Hematopoietic multipotent progenitor cell (in vitro differentiated cells): ENCODE measurements around the gene CPE. TPM values are rescaled to one million over a fixed set of nuclear protein-coding genes. Genes with fewer than 3 reads are reported as not detected.
"Not testable (repeated sequence)": the region's sequence is repeated elsewhere in the genome, so short reads cannot be mapped to it uniquely, and the experiment has no call there.

ENCODE experiments used
- DNase-seq, 3 donors: peaks; one replicate each; pipeline ENCODE4 v3.0.0-alpha.2; 2011 to 2015; ENCODE audit warnings: low read depth in 2 of 3, low spot score in 2 of 3
- total RNA-seq: library from RNA; depleted of rRNA; stranded (reverse); fragments of >200 nt; gene quantifications from one replicate; pipeline ENCODE4 v1.2.3, GENCODE V29; 2012

CPE gene
- under 0.01 TPM for total RNA-seq

DNA sequence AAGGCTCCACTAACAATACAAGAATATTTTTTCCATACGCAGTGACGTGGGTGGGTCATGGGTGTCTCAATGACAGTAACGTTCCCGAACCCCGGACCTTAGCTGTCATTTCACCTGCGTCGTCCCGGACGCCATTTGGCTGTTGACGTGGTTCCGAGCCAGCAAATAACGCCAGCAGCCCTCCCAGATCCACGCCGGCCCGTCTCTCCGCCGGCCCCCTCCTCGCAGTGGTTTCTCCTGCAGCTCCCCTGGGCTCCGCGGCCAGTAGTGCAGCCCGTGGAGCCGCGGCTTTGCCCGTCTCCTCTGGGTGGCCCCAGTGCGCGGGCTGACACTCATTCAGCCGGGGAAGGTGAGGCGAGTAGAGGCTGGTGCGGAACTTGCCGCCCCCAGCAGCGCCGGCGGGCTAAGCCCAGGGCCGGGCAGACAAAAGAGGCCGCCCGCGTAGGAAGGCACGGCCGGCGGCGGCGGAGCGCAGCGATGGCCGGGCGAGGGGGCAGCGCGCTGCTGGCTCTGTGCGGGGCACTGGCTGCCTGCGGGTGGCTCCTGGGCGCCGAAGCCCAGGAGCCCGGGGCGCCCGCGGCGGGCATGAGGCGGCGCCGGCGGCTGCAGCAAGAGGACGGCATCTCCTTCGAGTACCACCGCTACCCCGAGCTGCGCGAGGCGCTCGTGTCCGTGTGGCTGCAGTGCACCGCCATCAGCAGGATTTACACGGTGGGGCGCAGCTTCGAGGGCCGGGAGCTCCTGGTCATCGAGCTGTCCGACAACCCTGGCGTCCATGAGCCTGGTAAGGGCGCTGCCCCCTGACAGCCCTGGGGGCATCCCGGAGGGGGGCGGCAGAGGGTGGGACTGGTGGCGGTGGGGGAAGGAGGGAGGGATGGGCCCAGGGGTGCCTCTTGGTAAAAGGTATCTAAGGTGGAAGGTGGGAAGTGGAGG lies at the start of gene CPE:
Gene CPE (plus strand): TSS at position 264 of the 933 bp plus-strand sequence. CDS start 214 bp downstream, at position 478.
- DNase-seq = peak; percentile 9 to 90 (median 84)

DNA sequence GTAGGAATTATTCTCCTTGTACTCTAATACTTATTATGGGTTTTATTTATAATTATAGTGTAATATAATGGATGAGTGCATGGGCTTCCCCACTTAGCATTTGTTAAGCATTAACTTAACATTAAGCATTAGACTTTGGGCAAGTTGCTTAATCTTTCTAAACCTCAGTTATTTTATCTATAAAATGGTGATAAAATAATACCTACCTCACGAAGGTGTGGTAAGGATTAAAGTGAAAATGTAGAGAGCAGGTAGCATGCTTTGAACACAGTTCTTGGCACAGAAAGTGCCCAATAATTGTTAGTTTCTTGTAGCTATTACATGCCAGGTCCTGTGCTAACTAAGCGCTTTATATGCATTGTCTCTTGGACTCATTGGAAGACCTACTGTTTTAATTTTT lies 48.7 kb upstream of the CPE start:
- no peak for DNase-seq

- DNase-seq = no peak
Observed at GRCh38 chr4:165330666-165331065, 48.1 kb upstream of the CPE start.

DNA sequence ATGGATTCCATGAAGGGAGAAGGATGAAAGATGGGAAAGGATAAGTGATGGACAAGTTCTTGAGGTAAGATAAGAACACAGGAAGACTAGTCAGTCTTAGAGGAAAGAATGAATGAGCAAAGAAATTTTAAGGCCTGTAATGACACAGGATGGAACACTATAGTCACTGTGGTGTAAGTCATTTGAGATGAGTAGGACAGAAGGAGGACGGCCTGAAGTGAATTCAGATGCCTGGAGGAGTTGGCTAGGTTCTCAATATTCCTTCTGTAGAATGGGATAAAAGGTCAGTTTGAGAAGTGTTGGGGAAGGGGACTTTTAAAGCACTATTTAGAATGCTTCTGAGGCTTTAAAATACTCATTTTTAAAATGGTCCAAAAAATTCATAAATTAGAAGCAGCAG lies 47.4 kb upstream of the CPE start:
- DNase-seq = no peak

DNA sequence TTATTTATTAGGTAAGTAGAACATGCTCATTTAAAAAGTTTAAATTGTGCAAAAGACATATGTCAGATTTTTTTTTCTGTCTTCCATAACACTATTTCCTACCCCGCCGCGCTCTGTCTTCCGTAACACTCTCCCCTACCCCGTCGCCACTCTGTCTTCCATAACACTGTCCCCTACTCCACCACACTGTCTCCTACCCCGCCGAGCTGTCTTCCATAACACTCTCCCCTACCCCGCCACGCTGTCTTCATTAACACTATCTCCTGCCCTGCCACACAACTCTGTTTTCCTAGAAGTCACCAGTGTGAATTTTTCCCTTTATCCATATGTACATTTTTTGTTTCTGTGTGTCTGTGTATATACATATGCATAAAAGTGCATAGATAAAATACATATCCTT lies 47.0 kb upstream of the CPE start:
- no peak for DNase-seq

DNA sequence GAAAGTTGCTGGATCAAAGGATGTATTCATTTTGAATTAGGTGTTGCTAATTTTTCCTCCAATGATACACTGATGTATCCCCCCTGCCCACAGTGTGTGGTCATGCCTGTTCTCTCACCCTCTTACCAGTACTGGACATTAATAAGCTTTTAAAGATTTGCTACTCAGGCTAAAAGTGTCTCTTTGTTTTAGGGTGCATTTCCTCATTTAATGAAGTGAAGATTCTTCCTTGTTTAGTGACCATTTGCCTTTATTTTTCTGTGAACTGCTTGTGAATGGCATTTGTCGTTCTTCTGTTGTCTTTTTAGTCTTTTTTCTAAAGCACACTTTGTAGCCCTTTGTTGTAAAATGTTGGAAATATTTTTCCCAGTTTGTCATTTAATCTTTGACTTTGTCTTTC lies 46.3 kb upstream of the CPE start:
- no peak for DNase-seq

DNA sequence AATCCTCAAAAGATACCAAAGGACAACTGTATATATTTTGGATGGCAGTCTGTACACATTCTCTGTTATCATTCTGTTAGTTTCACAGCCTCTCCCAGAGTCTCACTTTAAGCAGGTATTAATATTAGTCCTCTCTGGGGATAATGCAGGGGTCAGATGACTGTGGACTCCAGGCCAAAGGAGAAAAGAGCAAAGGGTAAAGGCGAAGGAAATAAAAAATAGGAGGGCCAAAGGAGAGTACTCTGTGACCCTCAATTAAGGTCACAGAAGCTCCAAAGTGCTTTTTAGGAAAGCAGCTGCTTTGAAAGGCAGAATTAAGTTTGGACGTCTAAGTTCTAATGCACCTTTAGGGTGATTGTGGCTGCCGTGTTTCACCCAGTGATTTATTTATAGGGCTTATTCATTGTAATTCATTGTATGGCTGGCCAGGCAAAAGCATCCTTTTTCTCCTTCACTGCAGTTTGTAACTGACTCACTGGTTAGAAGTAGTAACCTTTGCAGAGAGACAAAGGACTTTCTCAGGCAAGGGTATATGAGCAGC lies 43.6 kb upstream of the CPE start:
- no peak for DNase-seq

DNA sequence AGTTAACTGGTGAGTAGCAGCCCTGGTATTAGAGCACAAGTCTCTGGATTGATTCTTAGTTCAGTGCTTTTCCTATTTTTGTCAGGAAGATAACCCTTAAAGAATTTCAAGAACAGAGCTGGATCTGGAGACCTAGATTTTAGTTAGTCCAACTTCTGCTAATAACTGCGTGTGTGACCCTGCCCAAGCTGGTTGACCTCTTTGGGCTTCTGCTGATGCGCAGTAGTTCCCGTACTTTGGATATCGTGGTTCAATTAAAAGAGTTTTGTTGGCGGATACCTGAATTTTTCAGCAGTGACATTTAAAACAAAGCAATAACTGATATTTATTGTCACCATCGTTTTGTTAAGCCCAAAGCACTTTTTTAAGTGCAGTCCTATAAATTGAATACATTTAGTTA lies 42.1 kb upstream of the CPE start:
- DNase-seq = no peak

DNA sequence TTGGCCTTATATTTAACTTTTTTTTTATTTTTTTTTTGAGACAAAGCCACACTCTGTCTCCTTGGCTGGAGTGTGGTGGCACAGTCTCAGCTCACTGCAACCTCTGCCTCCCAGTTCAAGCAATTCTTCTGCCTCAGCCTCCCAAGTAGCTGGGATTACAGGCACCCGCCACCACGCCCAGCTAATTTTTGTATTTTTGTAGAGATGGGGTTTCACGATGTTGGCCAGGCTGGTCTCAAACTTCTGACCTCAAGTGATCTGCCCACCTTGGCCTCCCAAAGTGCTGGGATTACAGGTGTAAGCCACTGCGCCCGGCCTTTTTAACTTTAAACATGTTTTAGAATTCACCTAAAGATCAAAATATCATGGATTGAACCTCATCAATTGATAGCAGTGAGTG lies 36.5 kb upstream of the CPE start:
- not testable (repeated sequence) for DNase-seq

GRCh38 chr4:165343353-165344191 lies 35.2 kb upstream of the CPE start:
- peak in 2 of 3 donors; percentile 23 to 58 for DNase-seq

- DNase-seq = no peak
Observed at GRCh38 chr4:165345666-165346417, 33.0 kb upstream of the CPE start.

GRCh38 chr4:165347647-165348569 lies 30.9 kb upstream of the CPE start:
- no peak for DNase-seq

DNA sequence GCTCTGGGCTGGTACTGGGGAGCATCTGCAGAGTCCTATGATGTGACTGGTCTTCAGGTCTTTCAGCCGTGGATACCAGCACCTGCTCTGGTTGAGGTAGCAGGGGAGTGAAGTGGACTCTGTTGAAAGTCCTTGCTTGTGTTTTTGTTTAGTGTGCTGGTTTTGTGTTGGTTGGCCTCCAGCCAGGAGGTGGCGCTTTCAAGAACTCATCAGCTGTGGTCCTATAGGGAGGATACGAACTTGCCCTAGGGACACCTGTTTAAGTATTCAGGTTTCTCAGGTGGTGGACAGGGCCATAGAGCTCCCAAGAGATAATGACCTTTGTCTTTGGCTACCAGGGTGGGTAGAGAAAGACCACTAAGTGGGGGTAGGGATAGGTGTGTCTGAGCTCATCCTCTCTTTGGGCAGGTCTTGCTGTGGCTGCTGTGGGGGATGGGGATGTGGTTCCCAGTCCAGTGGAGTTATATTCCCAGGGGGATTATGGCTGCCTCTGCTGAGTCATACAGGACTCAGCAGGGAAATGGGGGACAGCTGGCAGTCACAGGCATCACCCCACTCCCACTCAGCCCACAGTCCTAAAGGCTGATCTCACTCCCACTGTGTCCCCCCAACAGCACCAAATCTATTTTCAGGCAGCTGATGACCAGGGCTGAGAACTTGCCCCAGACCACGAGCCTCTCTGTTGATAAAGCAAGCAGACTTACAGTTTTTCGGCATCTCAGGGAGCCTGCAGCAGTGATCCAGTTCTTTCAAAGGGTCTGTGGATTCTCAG lies 27.3 kb upstream of the CPE start:
- no peak for DNase-seq

GRCh38 chr4:165355900-165356300 lies 22.9 kb upstream of the CPE start:
- peak in 2 of 3 donors; percentile 57 to 67 for DNase-seq

- peak in 2 of 3 donors; percentile 3 to 28 for DNase-seq
Observed at GRCh38 chr4:165359506-165359905, 19.3 kb upstream of the CPE start.

GRCh38 chr4:165360041-165360695 lies 18.6 kb upstream of the CPE start:
- no peak for DNase-seq

- DNase-seq = no peak
Observed at GRCh38 chr4:165360985-165361670, 17.7 kb upstream of the CPE start.

DNA sequence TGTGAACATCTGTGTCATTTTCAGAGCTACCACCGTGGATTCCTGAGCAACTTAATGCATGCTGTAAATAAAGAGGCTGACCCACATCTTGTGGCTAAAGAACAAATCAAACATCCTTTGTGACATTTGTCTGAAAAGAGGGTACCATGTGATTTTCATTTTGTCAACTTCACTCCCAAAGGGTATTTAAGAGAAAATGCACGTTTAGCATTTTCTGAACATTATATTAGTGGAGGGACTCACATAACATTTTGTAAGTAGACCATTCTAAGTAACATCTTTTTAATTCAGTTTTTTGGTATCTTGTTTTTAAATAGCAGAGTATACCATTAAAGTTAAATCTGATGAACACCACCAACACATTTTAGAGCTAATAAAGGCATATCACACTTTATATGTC lies 17.0 kb upstream of the CPE start:
- no peak for DNase-seq
